PC-3 (cell line): ENCODE data around the gene NR2C2.

Experiments
- EZH2 ChIP-seq: fragments of 300-600 bp; sonication (generic); IDR thresholded peaks from one replicate; pipeline ENCODE4 v1.6.1; 2017; ENCODE audit warnings: antibody characterized with exemption, mild to moderate bottlenecking, low read length; ENCODE audit not compliant: unreplicated experiment
- EZH2phosphoT487 ChIP-seq: fragments of 300-600 bp; sonication (generic); IDR thresholded peaks from 2 replicates; pipeline ENCODE4 v1.6.1; 2018; ENCODE audit warnings: mild to moderate bottlenecking, antibody characterized with exemption, low read length, borderline replicate concordance
- TF ChIP-seq, protein P1 (sequence below): fragments of 300-600 bp; sonication (generic); conservative IDR thresholded peaks from 2 replicates; pipeline ENCODE4 v1.5.1; 2017; ENCODE audit warnings: antibody characterized with exemption, low read depth, mild to moderate bottlenecking, low read length

DNA sequence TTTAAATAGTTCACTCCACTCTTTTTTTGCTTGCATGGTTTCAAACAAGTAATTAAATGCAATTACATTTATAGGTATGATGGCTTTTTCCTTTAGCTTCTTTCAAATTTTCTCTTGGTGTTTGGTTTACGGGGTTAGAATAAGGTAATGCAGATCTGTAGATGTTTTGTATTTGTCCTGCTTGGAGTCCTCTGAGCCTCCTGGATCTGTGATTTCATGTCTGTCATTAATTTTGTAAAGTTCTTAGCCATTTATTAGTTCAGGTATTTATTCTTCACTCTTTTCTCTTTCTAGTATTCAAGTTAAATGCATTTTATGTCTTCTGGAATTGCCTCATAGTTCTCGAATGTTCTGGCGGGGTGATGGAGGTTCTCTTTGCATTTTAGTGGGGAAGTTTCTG, 119.1 kb downstream of the NR2C2 start:
- TF ChIP-seq EZH2 (no peak), EZH2phosphoT487 (no peak)
- TF ChIP-seq, protein P1, sequence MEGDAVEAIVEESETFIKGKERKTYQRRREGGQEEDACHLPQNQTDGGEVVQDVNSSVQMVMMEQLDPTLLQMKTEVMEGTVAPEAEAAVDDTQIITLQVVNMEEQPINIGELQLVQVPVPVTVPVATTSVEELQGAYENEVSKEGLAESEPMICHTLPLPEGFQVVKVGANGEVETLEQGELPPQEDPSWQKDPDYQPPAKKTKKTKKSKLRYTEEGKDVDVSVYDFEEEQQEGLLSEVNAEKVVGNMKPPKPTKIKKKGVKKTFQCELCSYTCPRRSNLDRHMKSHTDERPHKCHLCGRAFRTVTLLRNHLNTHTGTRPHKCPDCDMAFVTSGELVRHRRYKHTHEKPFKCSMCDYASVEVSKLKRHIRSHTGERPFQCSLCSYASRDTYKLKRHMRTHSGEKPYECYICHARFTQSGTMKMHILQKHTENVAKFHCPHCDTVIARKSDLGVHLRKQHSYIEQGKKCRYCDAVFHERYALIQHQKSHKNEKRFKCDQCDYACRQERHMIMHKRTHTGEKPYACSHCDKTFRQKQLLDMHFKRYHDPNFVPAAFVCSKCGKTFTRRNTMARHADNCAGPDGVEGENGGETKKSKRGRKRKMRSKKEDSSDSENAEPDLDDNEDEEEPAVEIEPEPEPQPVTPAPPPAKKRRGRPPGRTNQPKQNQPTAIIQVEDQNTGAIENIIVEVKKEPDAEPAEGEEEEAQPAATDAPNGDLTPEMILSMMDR = no peak
